ENCODE measurements around the gene ANXA4. TPM values are rescaled to one million over a fixed set of nuclear protein-coding genes. Genes with fewer than 3 reads are reported as not detected.
A peak's percentile ranks its signal among the peaks of the same experiment; 100 is the strongest.
"Not testable (repeated sequence)": the region's sequence is repeated elsewhere in the genome, so short reads cannot be mapped to it uniquely, and the experiment has no call there.

The ANXA4 gene
- total RNA-seq, 2 donors from 2014 or later = 11.4 to 13.4 TPM

- Mint-ChIP-seq H3K4me1 (peaks cover 10% of the 10 kb centered on the region), H3K27me3 (no peaks in the 10 kb centered on the region), H3K36me3 (ENCODE audit: low read depth) (peaks cover 2% of the 10 kb centered on the region), H3K27ac (peak overlapping the region; percentile 89), H3K4me3 (peak overlapping the region; percentile 64)
- H3K9me3 ChIP-seq (ENCODE audit: control insufficient read depth, low read length, poor library complexity, severe bottlenecking) = no peaks in the 10 kb centered on the region
- ATAC-seq (no peak), DNase-seq (no peak)
Measured at GRCh38 chr2:69827796-69828540, 86.0 kb downstream of the ANXA4 start.

GRCh38 chr2:69828938-69829255, 87.0 kb downstream of the ANXA4 start:
- Mint-ChIP-seq H3K27me3 (no peaks in the 10 kb centered on the region), H3K4me3 (peak overlapping the region; percentile 97), H3K27ac (peak overlapping the region; percentile 89), H3K36me3 (ENCODE audit: low read depth) (peaks cover 2% of the 10 kb centered on the region), H3K4me1 (peaks cover 11% of the 10 kb centered on the region)
- H3K9me3 ChIP-seq (ENCODE audit: control insufficient read depth, low read length, poor library complexity, severe bottlenecking) = no peaks in the 10 kb centered on the region
- DNase-seq (no peak), ATAC-seq (no peak)

- Mint-ChIP-seq H3K27me3 (no peaks in the 10 kb centered on the region), H3K27ac (peak within 1 kb of the TSS; percentile 89), H3K4me3 (peak within 1 kb of the TSS; percentile 97), H3K36me3 (ENCODE audit: low read depth) (peaks cover 3% of the 10 kb centered on the region), H3K4me1 (peaks cover 16% of the 10 kb centered on the region)
- H3K9me3 ChIP-seq (ENCODE audit: control insufficient read depth, low read length, poor library complexity, severe bottlenecking) = no peaks in the 10 kb centered on the region
- ATAC-seq (peak; percentile 95), DNase-seq (peak; percentile 99)
Measured at GRCh38 chr2:69829256-69830044, 87.5 kb downstream of the ANXA4 start, which contains the start of gene GMCL1. Gene GMCL1 (plus strand): TSS chr2:69829660. CDS start chr2:69829893, 233 bp downstream.

- H3K36me3 Mint-ChIP-seq (ENCODE audit: low read depth) = peaks cover 4% of the 10 kb centered on the region
Measured at GRCh38 chr2:69830045-69830905, 88.3 kb downstream of the ANXA4 start.

GRCh38 chr2:69830906-69831241, 88.9 kb downstream of the ANXA4 start:
- H3K9me3 ChIP-seq (ENCODE audit: control insufficient read depth, low read length, poor library complexity, severe bottlenecking); DNase-seq; H3K36me3 Mint-ChIP-seq (ENCODE audit: low read depth); H3K27me3 Mint-ChIP-seq; ATAC-seq: not testable (repeated sequence)
- Mint-ChIP-seq H3K27ac (peak overlapping the region; percentile 89), H3K4me3 (peak overlapping the region; percentile 97), H3K4me1 (peaks cover 25% of the 10 kb centered on the region)

More at GRCh38 chr2:69830045-69830905, 88.3 kb downstream of the ANXA4 start:
- peak; percentile 17 for ATAC-seq
- no peaks in the 10 kb centered on the region for H3K9me3 ChIP-seq (ENCODE audit: control insufficient read depth, low read length, poor library complexity, severe bottlenecking)
- H3K27me3 Mint-ChIP-seq = no peaks in the 10 kb centered on the region
- peaks cover 21% of the 10 kb centered on the region for H3K4me1 Mint-ChIP-seq
- H3K27ac Mint-ChIP-seq = peak overlapping the region; percentile 89
- DNase-seq = peak; percentile 13 to 23 (median 17)
- H3K4me3 Mint-ChIP-seq = peak overlapping the region; percentile 97

- Mint-ChIP-seq H3K27ac (no peak overlapping the region), H3K27me3 (no peaks in the 10 kb centered on the region), H3K36me3 (ENCODE audit: low read depth) (peaks cover 4% of the 10 kb centered on the region), H3K4me1 (peaks cover 31% of the 10 kb centered on the region), H3K4me3 (no peak overlapping the region)
- no peaks in the 10 kb centered on the region for H3K9me3 ChIP-seq (ENCODE audit: control insufficient read depth, low read length, poor library complexity, severe bottlenecking)
- DNase-seq = no peak
- ATAC-seq = no peak
Measured at GRCh38 chr2:69831354-69831905, 89.5 kb downstream of the ANXA4 start.

GRCh38 chr2:69833752-69834151, 91.8 kb downstream of the ANXA4 start:
- H3K4me1 Mint-ChIP-seq = peaks cover 31% of the 10 kb centered on the region
- peaks cover 4% of the 10 kb centered on the region for H3K36me3 Mint-ChIP-seq (ENCODE audit: low read depth)
- no peak overlapping the region for H3K27ac Mint-ChIP-seq
- DNase-seq = no peak
- H3K4me3 Mint-ChIP-seq = no peak overlapping the region
- no peaks in the 10 kb centered on the region for H3K27me3 Mint-ChIP-seq
- no peak for ATAC-seq
- H3K9me3 ChIP-seq (ENCODE audit: control insufficient read depth, low read length, poor library complexity, severe bottlenecking) = no peaks in the 10 kb centered on the region

GRCh38 chr2:69835666-69836065, 93.7 kb downstream of the ANXA4 start:
- DNase-seq = no peak
- Mint-ChIP-seq H3K4me1 (peaks cover 27% of the 10 kb centered on the region), H3K36me3 (ENCODE audit: low read depth) (peaks cover 2% of the 10 kb centered on the region), H3K4me3 (no peak overlapping the region), H3K27ac (peak overlapping the region; percentile 86), H3K27me3 (no peaks in the 10 kb centered on the region)
- ATAC-seq = no peak
- H3K9me3 ChIP-seq (ENCODE audit: control insufficient read depth, low read length, poor library complexity, severe bottlenecking) = no peaks in the 10 kb centered on the region

GRCh38 chr2:69836316-69836715, 94.4 kb downstream of the ANXA4 start:
- Mint-ChIP-seq H3K4me3 (no peak overlapping the region), H3K27me3 (no peaks in the 10 kb centered on the region), H3K4me1 (peaks cover 26% of the 10 kb centered on the region), H3K27ac (peak overlapping the region; percentile 86), H3K36me3 (ENCODE audit: low read depth) (peaks cover 2% of the 10 kb centered on the region)
- no peaks in the 10 kb centered on the region for H3K9me3 ChIP-seq (ENCODE audit: control insufficient read depth, low read length, poor library complexity, severe bottlenecking)
- ATAC-seq (no peak), DNase-seq (no peak)

- peaks cover 29% of the 10 kb centered on the region for H3K4me1 Mint-ChIP-seq
- DNase-seq (no peak), ATAC-seq (no peak)
- H3K4me3 Mint-ChIP-seq = no peak overlapping the region
- peaks cover 8% of the 10 kb centered on the region for H3K36me3 Mint-ChIP-seq (ENCODE audit: low read depth)
- H3K27ac Mint-ChIP-seq = peak overlapping the region; percentile 49
- no peaks in the 10 kb centered on the region for H3K27me3 Mint-ChIP-seq
- H3K9me3 ChIP-seq (ENCODE audit: control insufficient read depth, low read length, poor library complexity, severe bottlenecking) = no peaks in the 10 kb centered on the region
Measured at GRCh38 chr2:69837533-69837932, 95.6 kb downstream of the ANXA4 start.

GRCh38 chr2:69843993-69844392, 102.1 kb downstream of the ANXA4 start:
- ATAC-seq = no peak
- Mint-ChIP-seq H3K4me3 (no peak overlapping the region), H3K27ac (no peak overlapping the region)

GRCh38 chr2:69844560-69844959, 102.6 kb downstream of the ANXA4 start:
- DNase-seq = no peak
- H3K4me1 Mint-ChIP-seq = peaks cover 7% of the 10 kb centered on the region
- H3K4me3 Mint-ChIP-seq = no peak overlapping the region
- no peaks in the 10 kb centered on the region for H3K9me3 ChIP-seq (ENCODE audit: control insufficient read depth, low read length, poor library complexity, severe bottlenecking)
- H3K36me3 Mint-ChIP-seq (ENCODE audit: low read depth) = peaks cover 8% of the 10 kb centered on the region
- H3K27me3 Mint-ChIP-seq = no peaks in the 10 kb centered on the region
- no peak for ATAC-seq
- H3K27ac Mint-ChIP-seq = no peak overlapping the region

More at GRCh38 chr2:69843993-69844392, 102.1 kb downstream of the ANXA4 start:
- Mint-ChIP-seq H3K36me3 (ENCODE audit: low read depth) (peaks cover 8% of the 10 kb centered on the region), H3K4me1 (peaks cover 7% of the 10 kb centered on the region), H3K27me3 (no peaks in the 10 kb centered on the region)
- no peaks in the 10 kb centered on the region for H3K9me3 ChIP-seq (ENCODE audit: control insufficient read depth, low read length, poor library complexity, severe bottlenecking)
- DNase-seq = no peak

Measured in T-helper 17 cell (primary cell).